Hepatocyte (in vitro differentiated cells): ENCODE results near the gene TBX18.

Source experiments
- CTCF ChIP-seq: fragments of 200-600 bp; sonication (generic); IDR thresholded peaks from 2 replicates; pipeline ENCODE4 v1.5.1; 2016; ENCODE audit warnings: antibody characterized with exemption, mild to moderate bottlenecking; ENCODE audit not compliant: poor library complexity
- EZH2 ChIP-seq: fragments of 200-600 bp; sonication (generic); IDR thresholded peaks from 2 replicates; pipeline ENCODE4 v1.6.1; 2016; ENCODE audit warnings: antibody characterized with exemption, mild to moderate bottlenecking, borderline replicate concordance
- EZH2phosphoT487 ChIP-seq: fragments of 200-600 bp; sonication (generic); IDR thresholded peaks from one replicate; pipeline ENCODE4 v1.6.1; 2018; ENCODE audit warnings: antibody characterized with exemption, mild to moderate bottlenecking, low read depth, moderate library complexity; ENCODE audit not compliant: unreplicated experiment, severe bottlenecking

DNA sequence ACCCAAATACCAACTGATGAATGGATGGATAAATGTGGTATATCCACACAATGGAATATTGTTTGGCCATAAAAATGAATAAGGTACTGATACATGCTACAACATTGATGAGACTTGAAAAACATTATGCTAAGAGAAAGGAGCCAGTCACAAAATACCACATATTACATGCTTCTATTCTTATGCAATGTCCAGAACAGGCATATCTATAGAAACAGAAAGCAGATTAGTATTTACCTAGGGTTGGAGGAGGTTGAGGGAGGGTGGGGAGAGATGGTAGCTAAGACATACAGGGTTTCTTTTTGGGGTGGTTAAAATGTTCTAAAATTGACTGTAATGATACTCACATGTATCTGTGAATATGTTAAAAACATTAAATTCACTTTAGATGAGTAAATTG is 24.8 kb upstream of the TBX18 start:
- TF ChIP-seq EZH2 (no peak), CTCF (no peak), EZH2phosphoT487 (no peak)
